Brain microvascular endothelial cell (primary cell): Measurements from ENCODE around the gene NIP7.
"Not testable (repeated sequence)": the region's sequence is repeated elsewhere in the genome, so short reads cannot be mapped to it uniquely, and the experiment has no call there.

Source experiments
- DNase-seq: peaks from one replicate; pipeline ENCODE4 v3.0.0-alpha.2; 2020
- H3K27ac ChIP-seq: fragments of 250-450 bp; sonication (Bioruptor Pico); 2 replicates; pipeline ENCODE4 v1.5.1; 2020; ENCODE audit warnings: mild to moderate bottlenecking, moderate library complexity
- H3K27me3 ChIP-seq: fragments of 250-450 bp; sonication (Bioruptor Pico); replicated peaks from 2 replicates; pipeline ENCODE4 v1.5.1; 2020; ENCODE audit warnings: mild to moderate bottlenecking
- H3K36me3 ChIP-seq: fragments of 250-450 bp; sonication (Bioruptor Pico); replicated peaks from 2 replicates; pipeline ENCODE4 v1.5.1; 2020; ENCODE audit warnings: mild to moderate bottlenecking
- H3K4me3 ChIP-seq: 2 replicates; pipeline ENCODE4 v1.5.1; 2011; ENCODE audit warnings: low read depth, mild to moderate bottlenecking, control low read depth, low read length, moderate library complexity
- in situ Hi-C: cut with HindIII; loops from 2 replicates; pipeline ENCODE4 v1.10.0; 2017; ENCODE audit warnings: low sequenced_read_pairs, low pct_ligation_motif_present
- TF ChIP-seq, protein P1 (sequence below): IDR thresholded peaks from 2 replicates; pipeline ENCODE4 v1.5.1; 2011; ENCODE audit warnings: low read depth, mild to moderate bottlenecking, moderate library complexity, low read length, control low read depth, inconsistent platforms; ENCODE audit errors: missing control alignments

Gene NIP7

GRCh38 chr16:69339289-69340094, at the start of gene NIP7, which contains the start of gene COG8:
TSS of gene NIP7 (plus strand) at chr16:69339772. CDS start at chr16:69339830, 58 bp downstream.
TSS of gene COG8 (minus strand) at chr16:69339564. CDS start at chr16:69339552, 12 bp downstream.
- no peaks in the 10 kb centered on the region for H3K27me3 ChIP-seq
- H3K36me3 ChIP-seq = peaks cover 33% of the 10 kb centered on the region
- peak within 1 kb of the TSS; percentile 87 for H3K27ac ChIP-seq
- peak within 1 kb of the TSS; percentile 78 for H3K4me3 ChIP-seq
- peak; percentile 98 for DNase-seq
- in situ Hi-C loops = no loop called here
- TF ChIP-seq, protein P1, sequence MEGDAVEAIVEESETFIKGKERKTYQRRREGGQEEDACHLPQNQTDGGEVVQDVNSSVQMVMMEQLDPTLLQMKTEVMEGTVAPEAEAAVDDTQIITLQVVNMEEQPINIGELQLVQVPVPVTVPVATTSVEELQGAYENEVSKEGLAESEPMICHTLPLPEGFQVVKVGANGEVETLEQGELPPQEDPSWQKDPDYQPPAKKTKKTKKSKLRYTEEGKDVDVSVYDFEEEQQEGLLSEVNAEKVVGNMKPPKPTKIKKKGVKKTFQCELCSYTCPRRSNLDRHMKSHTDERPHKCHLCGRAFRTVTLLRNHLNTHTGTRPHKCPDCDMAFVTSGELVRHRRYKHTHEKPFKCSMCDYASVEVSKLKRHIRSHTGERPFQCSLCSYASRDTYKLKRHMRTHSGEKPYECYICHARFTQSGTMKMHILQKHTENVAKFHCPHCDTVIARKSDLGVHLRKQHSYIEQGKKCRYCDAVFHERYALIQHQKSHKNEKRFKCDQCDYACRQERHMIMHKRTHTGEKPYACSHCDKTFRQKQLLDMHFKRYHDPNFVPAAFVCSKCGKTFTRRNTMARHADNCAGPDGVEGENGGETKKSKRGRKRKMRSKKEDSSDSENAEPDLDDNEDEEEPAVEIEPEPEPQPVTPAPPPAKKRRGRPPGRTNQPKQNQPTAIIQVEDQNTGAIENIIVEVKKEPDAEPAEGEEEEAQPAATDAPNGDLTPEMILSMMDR = peak; percentile 88

GRCh38 chr16:69291657-69292056, 47.9 kb upstream of the NIP7 start:
- H3K27me3 ChIP-seq, H3K27ac ChIP-seq, DNase-seq, H3K4me3 ChIP-seq, in situ Hi-C loops, H3K36me3 ChIP-seq: not testable (repeated sequence)

DNA sequence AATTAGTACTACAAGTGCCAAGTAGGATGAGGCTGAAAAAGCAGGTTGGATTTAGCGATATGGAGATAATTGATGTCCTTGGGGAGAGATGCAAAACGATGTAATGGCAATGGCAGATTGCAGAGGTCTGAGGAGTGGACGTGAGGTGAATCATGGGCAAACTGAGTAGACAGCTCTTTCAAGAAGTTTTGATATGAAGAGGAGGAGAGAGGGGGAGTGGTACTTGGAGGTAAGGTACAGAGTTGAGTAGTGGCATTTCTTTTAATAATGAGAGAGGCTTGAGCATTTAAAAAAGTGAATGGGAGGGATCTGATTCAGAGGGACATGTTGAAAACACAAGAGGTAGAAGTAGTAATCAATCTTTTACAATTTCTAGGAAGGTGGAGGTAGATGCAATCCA, 46.2 kb upstream of the NIP7 start:
- DNase-seq = no peak
- Histone ChIP-seq H3K36me3 (no peaks in the 10 kb centered on the region), H3K27ac (no peak overlapping the region), H3K4me3 (no peak overlapping the region), H3K27me3 (no peaks in the 10 kb centered on the region)
- TF ChIP-seq, protein P1 = no peak
- in situ Hi-C loops = no loop called here

GRCh38 chr16:69294051-69294450, 45.5 kb upstream of the NIP7 start:
- H3K27ac ChIP-seq = no peak overlapping the region
- in situ Hi-C loops = no loop called here
- TF ChIP-seq, protein P1 = no peak

GRCh38 chr16:69296771-69297170, 42.8 kb upstream of the NIP7 start:
- DNase-seq, H3K4me3 ChIP-seq, in situ Hi-C loops, H3K27ac ChIP-seq, H3K27me3 ChIP-seq: not testable (repeated sequence)
- peaks cover 12% of the 10 kb centered on the region for H3K36me3 ChIP-seq

More at GRCh38 chr16:69294051-69294450, 45.5 kb upstream of the NIP7 start:
- H3K4me3 ChIP-seq = no peak overlapping the region
- DNase-seq = no peak
- no peaks in the 10 kb centered on the region for H3K27me3 ChIP-seq
- H3K36me3 ChIP-seq = no peaks in the 10 kb centered on the region

- in situ Hi-C loops = no loop called here
- H3K27ac ChIP-seq = no peak overlapping the region
- H3K4me3 ChIP-seq = no peak overlapping the region
- DNase-seq = no peak
- TF ChIP-seq, protein P1 = no peak
- H3K36me3 ChIP-seq = peaks cover 12% of the 10 kb centered on the region
- H3K27me3 ChIP-seq = no peaks in the 10 kb centered on the region
Observed at GRCh38 chr16:69298261-69298660, 41.3 kb upstream of the NIP7 start.

GRCh38 chr16:69301187-69301586, 38.4 kb upstream of the NIP7 start:
- TF ChIP-seq, protein P1 = no peak
- no peaks in the 10 kb centered on the region for H3K27me3 ChIP-seq
- H3K4me3 ChIP-seq = no peak overlapping the region
- DNase-seq = no peak
- no peak overlapping the region for H3K27ac ChIP-seq
- peaks cover 12% of the 10 kb centered on the region for H3K36me3 ChIP-seq
- in situ Hi-C loops = no loop called here
